Memory B cell (primary cell): ENCODE data around the gene DCLK3.

Source experiments
- ATAC-seq: fragments of 150-1000 bp; cut with Tn5 transposase; 2 replicates; pipeline ENCODE4 v1.10.0; 2021; ENCODE audit warnings: low read depth, mild to moderate bottlenecking, moderate library complexity
- DNase-seq, 2 donors: peaks; one replicate each; pipeline ENCODE4 v3.0.0; 2022; ENCODE audit warnings: low spot score in 2 of 2
- H3K27ac Mint-ChIP-seq: one replicate; pipeline ENCODE4 v1.8.0; 2022; ENCODE audit warnings: mild to moderate bottlenecking, moderate library complexity, mixed read lengths
- H3K27me3 Mint-ChIP-seq: one replicate; pipeline ENCODE4 v1.8.0; 2022; ENCODE audit warnings: mixed read lengths
- H3K36me3 Mint-ChIP-seq: one replicate; pipeline ENCODE4 v1.8.0; 2022; ENCODE audit warnings: mild to moderate bottlenecking, mixed read lengths
- H3K4me1 Mint-ChIP-seq: one replicate; pipeline ENCODE4 v1.8.0; 2022; ENCODE audit warnings: mixed read lengths
- H3K4me3 Mint-ChIP-seq: one replicate; pipeline ENCODE4 v1.8.0; 2022; ENCODE audit warnings: mild to moderate bottlenecking, moderate library complexity, mixed read lengths
- H3K9me3 Mint-ChIP-seq: one replicate; pipeline ENCODE4 v1.8.0; 2022; ENCODE audit warnings: mixed read lengths

Gene DCLK3

DNA sequence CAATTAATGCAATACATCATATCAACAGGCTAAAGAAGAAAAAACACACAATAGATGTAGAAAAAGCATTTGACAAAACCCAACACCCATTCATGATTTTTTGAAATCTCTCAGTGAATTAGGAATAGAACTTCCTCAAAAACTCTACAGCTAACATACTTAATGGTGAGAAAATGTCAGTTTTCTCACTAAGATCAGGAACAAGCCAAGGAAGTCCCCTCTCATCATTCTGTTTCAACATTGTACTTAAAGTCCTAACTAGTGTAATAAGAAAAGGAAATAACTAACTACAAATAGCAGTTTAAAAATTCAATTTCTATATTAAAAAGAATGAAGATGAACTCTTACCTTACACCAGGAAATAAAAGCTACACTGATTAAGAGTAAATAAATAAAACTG lies 77.8 kb downstream of the DCLK3 start:
- H3K9me3 Mint-ChIP-seq = peaks cover 7% of the 10 kb centered on the region
- no peaks in the 10 kb centered on the region for H3K27me3 Mint-ChIP-seq
- H3K36me3 Mint-ChIP-seq = no peaks in the 10 kb centered on the region
- DNase-seq (no peak), ATAC-seq (no peak)
- peaks cover 4% of the 10 kb centered on the region for H3K4me1 Mint-ChIP-seq
- H3K27ac Mint-ChIP-seq = no peak overlapping the region
- no peak overlapping the region for H3K4me3 Mint-ChIP-seq

DNA sequence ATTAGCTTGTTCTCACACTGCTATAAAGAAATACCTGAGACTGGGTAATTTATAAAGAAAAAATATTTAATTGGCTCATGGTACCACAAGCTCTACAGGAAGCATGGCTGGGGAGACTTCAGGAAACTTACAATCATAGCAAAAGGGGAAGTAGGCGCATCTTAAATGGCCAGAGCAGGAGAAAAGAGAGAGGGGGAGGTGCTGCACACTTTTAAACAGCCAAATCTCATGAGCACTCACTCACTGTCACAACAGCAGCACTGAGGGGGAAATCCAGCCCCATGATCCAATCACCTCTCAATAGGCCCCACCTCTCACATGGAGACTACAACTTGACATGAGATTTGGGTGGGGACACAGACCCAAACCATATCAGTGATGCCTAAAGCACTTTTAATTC lies 82.5 kb downstream of the DCLK3 start:
- H3K4me3 Mint-ChIP-seq = no peak overlapping the region
- H3K27me3 Mint-ChIP-seq = no peaks in the 10 kb centered on the region
- no peak overlapping the region for H3K27ac Mint-ChIP-seq
- peak; percentile 39 for ATAC-seq
- H3K36me3 Mint-ChIP-seq = peaks cover 8% of the 10 kb centered on the region
- H3K9me3 Mint-ChIP-seq = peaks cover 19% of the 10 kb centered on the region
- no peak for DNase-seq
- H3K4me1 Mint-ChIP-seq = peaks cover 6% of the 10 kb centered on the region

DNA sequence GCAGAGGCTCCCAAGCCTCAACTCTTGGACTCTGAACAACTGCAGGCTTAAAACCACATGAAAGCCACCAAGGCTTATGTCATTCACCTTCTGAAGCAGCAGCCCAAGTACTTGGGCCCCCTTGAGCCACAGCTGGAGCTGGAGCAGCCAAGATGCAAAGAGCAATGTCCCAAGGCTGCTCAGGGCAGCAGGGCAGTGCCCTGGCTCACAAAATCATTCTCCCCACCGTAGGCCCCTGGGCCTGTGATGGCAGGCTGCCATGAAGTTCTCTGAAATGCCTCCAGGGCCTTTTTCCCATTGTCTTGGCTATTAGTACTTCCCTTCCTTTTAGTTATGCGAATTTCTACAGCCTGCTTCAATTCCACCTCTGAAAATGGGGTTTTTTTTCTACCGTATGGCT lies 83.4 kb downstream of the DCLK3 start:
- peaks cover 8% of the 10 kb centered on the region for H3K36me3 Mint-ChIP-seq
- H3K27me3 Mint-ChIP-seq = no peaks in the 10 kb centered on the region

DNA sequence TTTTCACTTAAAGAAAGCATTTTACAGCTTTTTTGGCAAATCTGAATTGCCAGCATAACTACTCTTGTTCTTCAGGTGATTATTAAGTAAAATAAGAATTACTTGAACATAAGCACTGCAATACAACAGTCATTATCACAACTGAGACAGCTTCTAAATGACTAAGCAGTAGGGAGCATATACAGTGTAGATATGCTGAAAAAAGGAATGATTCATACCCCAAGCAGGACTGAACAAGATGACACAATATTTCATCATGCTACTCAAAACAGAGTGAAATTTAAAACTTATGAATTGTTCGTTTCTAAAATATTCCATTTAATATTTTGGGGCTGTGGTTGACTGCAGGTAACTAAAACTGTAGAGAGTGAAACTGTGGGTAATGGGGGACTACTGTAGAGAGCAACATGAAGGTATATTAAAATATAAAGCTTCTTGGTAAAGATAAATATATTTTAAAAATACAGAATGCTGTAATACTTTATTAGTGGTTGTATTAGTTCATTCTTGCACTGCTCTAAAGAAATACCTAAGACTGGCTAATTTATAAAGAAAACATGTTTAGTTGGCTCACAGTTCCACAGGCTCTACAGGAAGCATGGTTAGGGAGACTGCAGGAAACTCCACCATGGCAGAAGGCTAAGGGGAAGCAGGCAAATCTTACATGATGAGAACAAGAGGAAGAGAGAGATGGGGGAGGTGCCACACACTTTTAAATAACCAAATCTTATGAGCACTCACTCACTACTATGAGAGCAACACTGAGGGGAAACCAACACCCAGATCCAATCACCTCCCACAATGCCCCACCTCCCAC lies 84.8 kb downstream of the DCLK3 start:
- H3K9me3 Mint-ChIP-seq = peaks cover 22% of the 10 kb centered on the region
- DNase-seq = no peak
- H3K36me3 Mint-ChIP-seq = peaks cover 8% of the 10 kb centered on the region
- H3K4me3 Mint-ChIP-seq = no peak overlapping the region
- no peak for ATAC-seq
- peaks cover 6% of the 10 kb centered on the region for H3K4me1 Mint-ChIP-seq
- no peak overlapping the region for H3K27ac Mint-ChIP-seq
- H3K27me3 Mint-ChIP-seq = no peaks in the 10 kb centered on the region

More for the DNA sequence above, 83.4 kb downstream of the DCLK3 start:
- Mint-ChIP-seq H3K9me3 (peaks cover 19% of the 10 kb centered on the region), H3K4me1 (peaks cover 6% of the 10 kb centered on the region), H3K4me3 (no peak overlapping the region), H3K27ac (no peak overlapping the region)
- no peak for ATAC-seq
- DNase-seq = no peak

DNA sequence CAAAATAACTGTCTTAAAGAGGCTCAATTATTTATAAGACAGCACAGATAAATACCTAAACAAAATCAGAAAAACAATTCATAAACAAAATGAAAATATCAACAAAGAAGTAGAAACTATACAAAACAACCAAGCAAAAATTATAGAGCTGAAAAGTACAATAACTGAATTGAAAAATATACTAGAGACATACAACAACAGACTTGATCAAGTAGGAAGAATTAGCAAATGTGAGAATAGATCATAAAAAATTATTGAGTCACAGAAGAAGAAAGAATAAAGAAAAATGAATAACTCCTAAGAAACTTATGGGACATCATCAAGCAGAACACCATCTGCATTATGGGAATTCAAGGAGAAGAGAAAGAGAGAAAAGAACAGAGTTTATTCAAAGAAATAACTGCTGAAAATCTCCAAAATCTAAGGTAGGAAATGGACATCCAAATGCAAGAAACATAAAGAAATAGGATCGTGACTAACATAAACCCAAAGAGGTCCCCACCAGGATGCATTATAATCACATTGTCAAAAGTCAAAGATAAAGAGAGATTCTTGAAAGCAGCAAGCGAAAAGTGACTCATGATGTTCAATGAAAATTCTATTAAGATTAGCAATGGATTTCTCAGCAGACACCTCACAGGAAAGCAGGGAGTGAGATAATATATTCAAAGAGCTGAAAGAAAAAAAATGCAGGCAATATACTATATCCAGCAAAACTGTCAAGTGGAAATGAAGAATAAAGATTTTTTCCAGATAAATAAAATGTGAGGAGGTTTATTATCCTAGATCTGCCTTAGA lies 85.9 kb downstream of the DCLK3 start:
- Mint-ChIP-seq H3K9me3 (peaks cover 22% of the 10 kb centered on the region), H3K4me3 (no peak overlapping the region), H3K36me3 (peaks cover 8% of the 10 kb centered on the region), H3K27ac (no peak overlapping the region), H3K27me3 (no peaks in the 10 kb centered on the region), H3K4me1 (peaks cover 11% of the 10 kb centered on the region)
- ATAC-seq = no peak
- no peak for DNase-seq

DNA sequence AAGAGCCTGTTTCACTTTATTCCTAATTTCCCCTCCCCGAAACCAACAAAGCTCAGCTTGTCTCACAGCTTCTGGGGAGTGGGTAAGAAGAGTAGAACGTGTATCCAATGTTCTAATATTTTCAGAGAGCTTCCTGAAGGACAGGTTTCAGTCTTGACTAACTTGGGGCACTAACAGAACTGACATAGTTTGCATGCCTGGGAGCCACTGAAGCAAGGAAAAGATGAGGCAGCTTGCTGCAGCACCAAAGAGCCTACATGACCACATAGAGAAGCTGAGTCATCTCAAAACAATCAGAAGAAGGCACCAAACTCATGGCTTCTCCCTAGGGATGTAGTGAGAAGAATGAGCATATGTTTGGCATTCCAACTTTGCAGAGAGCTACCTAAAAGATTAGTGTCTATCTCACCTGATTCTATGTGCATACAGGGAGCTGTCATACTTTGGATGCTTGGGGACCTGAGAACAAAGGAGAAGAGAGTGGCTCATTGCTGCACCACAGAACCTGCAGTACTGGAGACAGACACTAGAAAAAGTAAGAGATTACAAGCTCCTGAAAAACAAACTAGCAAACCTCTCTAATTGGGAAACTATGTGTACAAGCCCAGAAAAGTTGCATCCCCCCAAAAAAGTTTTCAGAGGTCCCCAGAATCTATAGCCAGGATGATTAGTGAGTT lies 86.9 kb downstream of the DCLK3 start:
- H3K27ac Mint-ChIP-seq = no peak overlapping the region
- DNase-seq (no peak), ATAC-seq (no peak)
- no peak overlapping the region for H3K4me3 Mint-ChIP-seq
- no peaks in the 10 kb centered on the region for H3K27me3 Mint-ChIP-seq
- peaks cover 21% of the 10 kb centered on the region for H3K9me3 Mint-ChIP-seq
- H3K36me3 Mint-ChIP-seq = peaks cover 8% of the 10 kb centered on the region
- H3K4me1 Mint-ChIP-seq = peaks cover 11% of the 10 kb centered on the region

GRCh38 chr3:36674816-36675215 lies 89.5 kb downstream of the DCLK3 start:
- Mint-ChIP-seq H3K27ac (no peak overlapping the region), H3K4me1 (peaks cover 5% of the 10 kb centered on the region), H3K4me3 (no peak overlapping the region), H3K27me3 (no peaks in the 10 kb centered on the region), H3K36me3 (peaks cover 5% of the 10 kb centered on the region), H3K9me3 (peaks cover 10% of the 10 kb centered on the region)
- no peak for ATAC-seq
- DNase-seq = no peak

GRCh38 chr3:36669764-36670163 lies 94.6 kb downstream of the DCLK3 start:
- H3K27me3 Mint-ChIP-seq = peaks cover 2% of the 10 kb centered on the region
- H3K4me1 Mint-ChIP-seq = peaks cover 5% of the 10 kb centered on the region
- H3K9me3 Mint-ChIP-seq = peaks cover 2% of the 10 kb centered on the region

GRCh38 chr3:36666166-36666565 lies 98.2 kb downstream of the DCLK3 start:
- no peak for ATAC-seq
- no peak overlapping the region for H3K4me3 Mint-ChIP-seq
- peaks cover 2% of the 10 kb centered on the region for H3K27me3 Mint-ChIP-seq
- no peak for DNase-seq
- H3K36me3 Mint-ChIP-seq = no peaks in the 10 kb centered on the region
- peaks cover 2% of the 10 kb centered on the region for H3K9me3 Mint-ChIP-seq
- H3K27ac Mint-ChIP-seq = no peak overlapping the region
- peaks cover 2% of the 10 kb centered on the region for H3K4me1 Mint-ChIP-seq

More at GRCh38 chr3:36669764-36670163, 94.6 kb downstream of the DCLK3 start:
- no peak for ATAC-seq
- no peak overlapping the region for H3K27ac Mint-ChIP-seq
- no peak overlapping the region for H3K4me3 Mint-ChIP-seq
- no peak for DNase-seq
- no peaks in the 10 kb centered on the region for H3K36me3 Mint-ChIP-seq

- Mint-ChIP-seq H3K9me3 (no peaks in the 10 kb centered on the region), H3K4me3 (no peak overlapping the region), H3K36me3 (no peaks in the 10 kb centered on the region), H3K4me1 (peaks cover 2% of the 10 kb centered on the region), H3K27ac (no peak overlapping the region), H3K27me3 (no peaks in the 10 kb centered on the region)
- no peak for DNase-seq
- no peak for ATAC-seq
These were observed 100.6 kb downstream of the DCLK3 start for GRCh38 chr3:36663666-36664291.

- H3K9me3 Mint-ChIP-seq = no peaks in the 10 kb centered on the region
- H3K27me3 Mint-ChIP-seq = no peaks in the 10 kb centered on the region
- no peaks in the 10 kb centered on the region for H3K36me3 Mint-ChIP-seq
- peaks cover 2% of the 10 kb centered on the region for H3K4me1 Mint-ChIP-seq
- ATAC-seq (no peak), DNase-seq (no peak)
- H3K4me3 Mint-ChIP-seq = no peak overlapping the region
- no peak overlapping the region for H3K27ac Mint-ChIP-seq
These were observed 101.7 kb downstream of the DCLK3 start for GRCh38 chr3:36662626-36663025.
